Measurements from ENCODE around the gene LRMDA. TPM values are rescaled to one million over a fixed set of nuclear protein-coding genes. Genes with fewer than 3 reads are reported as not detected.

LRMDA gene
- total and polyA plus RNA-seq, 2 donors (not counting 3 experiments of a cell fraction or from before 2014, with no cell fraction given): 9.7 to 18.0 TPM

GRCh38 chr10:75922435-75922834 lies 491.0 kb downstream of the LRMDA start:
- CTCF ChIA-PET: interaction anchor here (0.6 kb wide), 1 partner anchor 397 kb away, joined by 3 read pairs; no protein-coding TSS in a partner anchor
- dilution Hi-C loops (cut with MboI; ENCODE audit: extremely low pct_ligation_motif_present, low sequenced_read_pairs): no loop called here

More at GRCh38 chr10:75922435-75922834, 491.0 kb downstream of the LRMDA start:
- H3K9me1 ChIP-seq (replicated peaks; ENCODE audit: control insufficient read depth, extremely low read depth, insufficient read depth, low read length): no peaks in the 10 kb centered on the region
- no TSS peak for BruUV-seq (replicated peaks)
- POLR2A ChIA-PET: no interaction called here
- TF ChIP-seq POLR2A (IDR thresholded peaks at IDR 0.05; ENCODE audit: low read depth, low read length): no peak
- no peak for TF ChIP-seq CTCF (IDR thresholded peaks at IDR 0.05; ENCODE audit: extremely low read depth in 1 of 2, insufficient read depth in 1 of 2, low read depth in 1 of 2, low read length in 2 of 2)
- TF ChIP-seq MYC (IDR thresholded peaks at IDR 0.05; ENCODE audit: low read depth, low read length): no peak
- no peak for TF ChIP-seq POLR2AphosphoS5 (IDR thresholded peaks at IDR 0.05; ENCODE audit: insufficient read depth, low read depth, low read length)
- TF ChIP-seq JUN (IDR thresholded peaks at IDR 0.05; ENCODE audit: borderline replicate concordance, insufficient read depth, insufficient read length, low read depth): no peak
- no peak for TF ChIP-seq MAX (IDR thresholded peaks at IDR 0.05; ENCODE audit: insufficient read depth, insufficient read length)
- TF ChIP-seq GATA2 (IDR thresholded peaks at IDR 0.05; ENCODE audit: insufficient read depth, insufficient read length, low read depth, low read length): no peak
- no peak for TF ChIP-seq FOS (IDR thresholded peaks at IDR 0.05; ENCODE audit: borderline replicate concordance, insufficient read depth, low read length)
- TF ChIP-seq EZH2 (IDR thresholded peaks at IDR 0.05; ENCODE audit: borderline replicate concordance, low read depth, low read length, severe bottlenecking): no peak
- H3K27me3 ChIP-seq (ENCODE audit: control insufficient read depth in 2 of 2, insufficient read depth in 2 of 2, low read length in 2 of 2): no peaks in the 10 kb centered on the region
- no peak overlapping the region for H3K27ac ChIP-seq (ENCODE audit: insufficient read depth, low read depth, low read length)
- intact Hi-C loops (cut with micrococcal nuclease): loop anchor here (10.0 kb wide), 1 partner anchor 622 kb away; no protein-coding TSS in a partner anchor
- H3K36me3 ChIP-seq (ENCODE audit: control insufficient read depth in 2 of 2, extremely low read depth in 1 of 2, insufficient read depth in 2 of 2, low read length in 2 of 2): no peaks in the 10 kb centered on the region
- H3K4me1 ChIP-seq (ENCODE audit: control insufficient read depth, extremely low read depth, insufficient read depth, low read length): no peaks in the 10 kb centered on the region
- DNase-seq (ENCODE audit: low read depth, low spot score) (no peak), FAIRE-seq (no peak)
- H3K79me2 ChIP-seq (ENCODE audit: control insufficient read depth, insufficient read depth, low read length): no peaks in the 10 kb centered on the region
- no peak overlapping the region for H3K9ac ChIP-seq (replicated peaks; ENCODE audit: extremely low read depth, insufficient read depth, low read length)
- H3K9me3 ChIP-seq (replicated peaks; ENCODE audit: control insufficient read depth, insufficient read depth, low read length): no peaks in the 10 kb centered on the region
- H2AFZ ChIP-seq (ENCODE audit: low read depth, low read length): no peak overlapping the region
- no peak overlapping the region for H3K4me3 ChIP-seq (replicated peaks in 1 of 3; ENCODE audit: insufficient read depth in 1 of 3, low read depth in 1 of 3, low read length in 3 of 3)
- H4K20me1 ChIP-seq (replicated peaks; ENCODE audit: control insufficient read depth, extremely low read depth, insufficient read depth, low read length): no peaks in the 10 kb centered on the region
- H3K4me2 ChIP-seq (ENCODE audit: insufficient read depth, low read length): no peak overlapping the region
